ENCODE measurements around the gene TTLL6. TPM values are rescaled to one million over a fixed set of nuclear protein-coding genes. Genes with fewer than 3 reads are reported as not detected.

Gene TTLL6
- total and polyA plus RNA-seq, 9 of the 15 experiments (the other 6 are each of a cell fraction or from before 2014, with no cell fraction given), result 0.05 TPM; not detected in 8

GRCh38 chr17:48752399-48753288 lies 64.4 kb downstream of the TTLL6 start:
- intact Hi-C loops (cut with micrococcal nuclease) (no loop called here), in situ Hi-C loops (cut with MboI) (no loop called here)
- CTCF ChIA-PET (ENCODE audit: low intra/inter-chr PET ratio), result no interaction called here
- 1% methylated on average over 34 of the region's 43 CpGs for WGBS (ENCODE audit: insufficient coverage, low coverage, missing lambda C conversion rate)
- H3K79me2 ChIP-seq (ENCODE audit: control insufficient read depth, insufficient read depth, low read length), result no peaks in the 10 kb centered on the region
- no peak for ATAC-seq
- no peak for FAIRE-seq
- no peak for DNase-seq (ENCODE audit: extremely low read depth in 1 of 4, low spot score in 3 of 4)
- no peak overlapping the region for H3K4me2 ChIP-seq (ENCODE audit: insufficient read depth, low read length)
- no peak overlapping the region for H3K4me3 ChIP-seq
- TF ChIP-seq EZH2 (IDR thresholded peaks at IDR 0.05; ENCODE audit: borderline replicate concordance, low read depth, low read length), result peak; percentile 71; the same call in 1 of the 2 replicates
- no peak for TF ChIP-seq MAX (CRISPR knock-in tag; IDR thresholded peaks at IDR 0.05)
- peaks cover 0 to 13% of the 10 kb centered on the region in 2 experiments; a peak in 2 of 5 replicates for H3K4me1 ChIP-seq (replicated peaks in 1 of 2; ENCODE audit: control insufficient read depth in 2 of 2, insufficient read depth in 2 of 2, low read length in 2 of 2)
- no peaks in the 10 kb centered on the region for H3K9me3 ChIP-seq (replicated peaks; ENCODE audit: control insufficient read depth, insufficient read depth, low read depth, low read length)
- H2AFZ ChIP-seq (ENCODE audit: low read depth, low read length), result no peak overlapping the region
- H3K27me3 ChIP-seq (ENCODE audit: control insufficient read depth in 2 of 2, insufficient read depth in 2 of 2, low read length in 2 of 2), result peaks cover 80 to 83% of the 10 kb centered on the region in 2 experiments
- H4K20me1 ChIP-seq (replicated peaks; ENCODE audit: control insufficient read depth, insufficient read depth, low read length), result peaks cover 10% of the 10 kb centered on the region; the same call in 1 of the 2 replicates
- POLR2A ChIA-PET, result no interaction called here
- H3K27ac ChIP-seq (ENCODE audit: extremely low read depth, low read depth, low read length), result no peak overlapping the region
- no peaks in the 10 kb centered on the region for H3K36me3 ChIP-seq (ENCODE audit: control insufficient read depth, insufficient read depth, low read length)
- no peaks in the 10 kb centered on the region for H3K9me1 ChIP-seq (ENCODE audit: control insufficient read depth, insufficient read depth, low read length)
- H3K9ac ChIP-seq (ENCODE audit: insufficient read depth in 1 of 2, low read depth in 2 of 2, low read length in 2 of 2), result no peak overlapping the region
- BruUV-seq (replicated peaks), result no TSS peak
